ENCODE data around the gene TDRD12.

The TDRD12 gene

DNA sequence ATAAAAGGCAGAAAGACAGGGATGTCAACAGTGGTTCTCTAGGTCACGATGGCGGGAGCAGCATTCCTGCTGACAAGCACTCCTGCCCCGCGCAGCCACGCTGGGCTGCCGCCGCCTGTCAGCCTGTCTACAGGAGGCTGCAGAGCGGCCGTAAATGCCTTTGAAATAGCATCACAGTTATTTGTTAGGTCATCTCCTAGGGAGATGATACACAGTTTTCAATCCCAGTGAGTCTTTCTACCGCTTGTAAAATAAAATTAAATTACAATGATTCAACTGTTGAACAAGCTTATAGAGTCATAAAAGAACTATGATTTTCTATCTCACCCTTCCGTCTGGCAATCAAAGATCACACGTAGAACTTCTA lies 157.3 kb downstream of the TDRD12 start:
- DNase-seq: no peak

More for the DNA sequence above, 157.3 kb downstream of the TDRD12 start:
- no peak for TF ChIP-seq POLR2A (IDR thresholded peaks at IDR 0.05; ENCODE audit: low read length)
- no peak for TF ChIP-seq GATA1 (IDR thresholded peaks at IDR 0.05; ENCODE audit: low read depth, low read length)
